NB4 (cell line): ENCODE results near the gene C1orf174.

Experiments used
- CTCF ChIP-seq: IDR thresholded peaks from one replicate; pipeline ENCODE4 v1.5.1; 2012; ENCODE audit warnings: low read depth, low read length
- POLR2A ChIP-seq: IDR thresholded peaks from 2 replicates; pipeline ENCODE4 v1.6.1; 2011; ENCODE audit warnings: mild to moderate bottlenecking; ENCODE audit not compliant: insufficient read length; ENCODE audit errors: extremely low read depth

- TF ChIP-seq POLR2A (no peak), CTCF (no peak)
Observed at GRCh38 chr1:3891329-3891865, 8.7 kb downstream of the C1orf174 start.
